Gastroesophageal sphincter (tissue), 3 donors: Measurements from ENCODE around the gene GAS2L1.

Experiments used
- CTCF ChIP-seq, 4 experiments: fragments of 200-600 bp in 2 of 4; fragments of 450-650 bp in 2 of 4; sonication (generic) in 1 of 4; IDR thresholded peaks; one replicate each; pipeline ENCODE4 v1.5.1; 2017 to 2019; ENCODE audit warnings: antibody characterized with exemption in 4 of 4, mild to moderate bottlenecking in 2 of 4, moderate library complexity in 2 of 4
- EP300 ChIP-seq: sonication (generic); formaldehyde crosslinking; IDR thresholded peaks from one replicate; pipeline ENCODE4 v1.6.1; 2017; ENCODE audit warnings: antibody characterized with exemption, mild to moderate bottlenecking
- POLR2A ChIP-seq, 2 donors: fragments of 450-650 bp; IDR thresholded peaks; one replicate each; pipeline ENCODE4 v1.6.1; 2017; ENCODE audit warnings: antibody characterized with exemption in 2 of 2, mild to moderate bottlenecking in 2 of 2, moderate library complexity in 1 of 2

DNA sequence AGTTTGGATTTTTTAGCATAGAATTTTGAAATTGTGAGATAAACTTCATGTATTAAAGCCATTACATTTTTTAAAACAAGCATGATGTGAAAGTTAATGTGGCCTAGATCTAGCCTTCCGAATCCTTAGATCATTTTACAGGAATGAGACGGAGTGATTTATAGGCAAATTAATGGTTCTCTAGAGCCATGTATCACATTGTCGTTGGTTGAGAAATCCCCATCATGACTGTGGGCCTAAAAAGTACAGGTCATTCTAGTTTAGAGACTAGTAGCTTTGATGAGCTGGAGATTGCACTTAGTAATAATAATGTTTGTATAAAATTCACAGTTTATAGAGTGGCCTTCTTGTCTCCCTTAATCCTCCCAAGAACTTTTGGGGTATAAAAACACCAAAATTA is 31.3 kb upstream of the GAS2L1 start:
- TF ChIP-seq CTCF (IDR thresholded peaks at IDR 0.05) = no peak
- no peak for TF ChIP-seq POLR2A (IDR thresholded peaks at IDR 0.05)
- TF ChIP-seq EP300 = no peak
